NCI-H226 (cell line): ENCODE measurements around the gene TMIGD3.
A peak's percentile ranks its signal among the peaks of the same experiment; 100 is the strongest.

Experiments used
- DNase-seq: peaks from one replicate; pipeline ENCODE4 v3.0.0-alpha.2; 2015

Gene TMIGD3

DNA sequence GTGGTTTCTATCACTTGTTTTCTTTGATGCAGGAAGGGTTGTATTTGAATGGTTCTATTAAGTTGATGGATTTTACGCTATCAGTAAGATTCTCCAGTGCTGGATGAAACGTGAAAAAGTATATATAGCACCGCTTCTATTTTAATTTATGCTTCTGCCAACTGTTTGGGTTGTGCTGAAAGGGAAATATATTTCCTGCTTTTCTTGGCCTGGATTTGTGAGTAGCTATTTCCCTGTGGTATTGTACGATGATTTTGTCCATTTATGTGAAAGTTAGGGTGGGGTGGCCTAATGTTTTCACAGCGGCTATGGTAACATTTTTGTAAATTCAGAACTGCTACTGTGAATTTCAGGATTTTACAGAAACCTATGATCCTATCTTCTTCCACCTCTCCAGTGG is 29.3 kb downstream of the TMIGD3 start:
- DNase-seq = no peak

DNA sequence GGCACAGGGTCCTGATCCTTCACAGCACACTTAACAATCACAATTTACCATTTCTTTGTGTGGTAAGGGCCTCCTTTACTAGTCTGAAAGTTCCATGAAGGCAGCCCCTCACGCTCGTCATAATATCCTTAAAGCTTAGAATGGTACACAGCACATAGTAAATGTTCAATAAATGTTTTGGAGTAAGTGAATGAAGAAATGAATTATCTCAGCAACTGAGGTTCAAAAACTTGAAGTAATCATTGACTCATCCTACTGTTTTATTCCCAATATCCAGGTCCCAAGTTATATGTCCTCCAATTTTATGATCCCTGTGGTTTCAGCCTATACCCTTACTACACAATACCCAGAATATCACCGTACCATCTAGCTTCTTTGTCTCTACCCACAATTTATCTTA is 31.9 kb downstream of the TMIGD3 start:
- no peak for DNase-seq

DNA sequence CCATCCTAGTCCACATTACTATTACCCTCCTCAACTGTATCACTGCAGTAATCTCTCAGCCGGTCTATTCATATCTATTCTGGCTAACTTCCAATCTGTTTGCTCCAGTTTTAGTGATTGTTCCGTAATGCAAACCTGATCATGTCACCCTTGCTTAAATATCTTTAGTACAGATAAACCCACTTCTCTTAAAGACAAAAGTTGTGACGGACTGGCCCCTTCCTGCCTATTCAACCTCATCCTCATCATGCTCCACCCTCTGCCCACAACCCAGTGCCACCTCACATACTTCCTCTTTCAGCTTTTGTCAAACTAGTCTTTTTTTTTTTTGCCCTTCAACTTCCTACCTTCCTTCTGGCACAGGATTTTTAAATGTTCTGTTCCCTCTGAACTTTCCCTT is 32.4 kb downstream of the TMIGD3 start:
- DNase-seq = no peak

DNA sequence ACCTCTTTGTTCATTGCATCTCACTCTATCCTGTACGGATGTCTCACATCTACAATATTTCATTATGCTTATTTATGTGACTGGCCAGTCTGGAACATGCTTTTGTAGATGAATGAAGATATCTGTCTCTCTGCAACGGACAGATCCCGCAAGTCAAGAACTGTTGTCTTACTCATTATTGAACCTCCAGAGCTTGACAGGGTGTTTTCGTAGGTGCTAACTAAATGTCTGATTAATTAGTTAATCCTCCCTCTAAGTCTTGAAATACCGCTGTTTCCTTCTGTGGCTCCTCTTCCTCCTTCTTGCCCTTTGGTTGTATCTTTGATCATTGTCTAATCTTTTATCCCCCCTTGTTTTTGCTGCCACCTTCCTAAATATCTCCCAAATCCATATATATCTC is 32.8 kb downstream of the TMIGD3 start:
- no peak for DNase-seq

DNA sequence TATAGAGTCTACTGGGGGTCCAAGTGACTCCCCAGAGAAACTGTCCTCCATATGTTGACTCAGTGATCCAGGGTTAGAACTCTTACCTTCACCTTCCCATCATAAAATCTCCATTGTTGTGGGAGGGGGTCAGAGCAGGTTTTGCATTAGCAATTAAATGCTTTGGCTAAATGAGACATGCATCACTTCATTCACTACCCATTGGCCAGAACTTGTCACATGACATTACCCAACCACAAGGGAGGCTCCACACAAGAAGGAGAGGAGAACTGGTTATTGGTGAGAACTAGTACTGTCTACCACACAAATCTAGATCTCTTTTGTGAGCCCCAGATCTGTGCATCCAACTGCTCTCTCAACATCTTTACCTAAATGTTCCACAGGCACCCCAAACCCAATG is 33.9 kb downstream of the TMIGD3 start:
- no peak for DNase-seq

DNA sequence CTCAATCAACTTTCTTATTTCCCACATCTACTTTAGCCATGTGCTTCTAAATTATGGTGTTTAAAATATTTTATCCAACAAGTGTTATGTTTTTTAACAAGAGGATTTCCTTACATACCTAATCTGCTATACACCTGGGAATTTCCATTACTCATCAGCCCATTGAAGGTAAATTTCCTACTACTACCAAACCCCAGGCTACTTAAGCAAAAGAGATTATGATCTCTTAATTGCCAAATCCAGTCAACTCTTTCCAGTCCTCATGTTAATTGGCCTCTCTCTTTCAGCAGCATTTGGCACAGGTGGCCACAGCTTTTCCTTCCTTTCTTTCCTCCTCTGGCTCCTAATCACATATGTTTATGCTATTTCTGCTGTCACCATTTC is 34.7 kb downstream of the TMIGD3 start:
- DNase-seq = no peak

DNA sequence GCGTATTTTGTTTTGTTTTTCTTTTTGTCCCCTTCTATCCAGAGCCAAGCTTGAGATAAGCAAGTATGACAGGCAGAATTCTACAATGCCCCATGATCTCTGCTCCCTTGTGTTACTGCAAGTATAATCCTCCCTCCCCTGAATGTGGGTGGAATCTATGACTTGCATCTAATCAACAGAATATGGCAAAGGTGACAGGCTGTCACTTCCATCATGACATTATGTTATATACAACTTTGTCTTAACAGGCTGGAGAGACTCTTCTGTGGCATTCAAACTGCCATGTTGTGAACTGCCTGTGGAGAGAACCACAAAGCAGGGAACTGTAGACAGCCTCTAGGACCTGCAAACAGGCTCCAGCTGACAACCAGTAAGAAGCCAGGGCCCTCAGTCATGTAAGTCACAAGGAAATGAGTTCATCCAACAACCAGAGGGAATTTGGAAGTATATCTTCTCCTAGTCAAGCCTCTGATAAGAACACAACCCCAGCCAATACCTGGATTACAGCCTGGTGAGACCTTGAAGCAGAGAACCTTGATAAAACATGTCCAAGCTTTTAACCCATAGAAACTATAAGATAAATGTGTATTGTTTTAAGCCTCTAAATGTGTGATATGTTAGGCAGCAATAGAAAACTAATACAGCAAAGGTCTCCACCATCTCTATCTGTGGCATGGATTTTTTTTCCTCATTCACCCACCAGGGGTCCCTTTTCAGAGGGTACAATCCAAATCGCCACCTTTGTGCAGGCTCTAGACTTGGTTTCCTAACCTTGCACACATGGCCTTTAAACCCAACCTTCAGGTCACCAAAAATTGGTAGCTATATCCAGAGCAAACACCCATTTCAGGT is 35.3 kb downstream of the TMIGD3 start:
- DNase-seq = peak; percentile 32

DNA sequence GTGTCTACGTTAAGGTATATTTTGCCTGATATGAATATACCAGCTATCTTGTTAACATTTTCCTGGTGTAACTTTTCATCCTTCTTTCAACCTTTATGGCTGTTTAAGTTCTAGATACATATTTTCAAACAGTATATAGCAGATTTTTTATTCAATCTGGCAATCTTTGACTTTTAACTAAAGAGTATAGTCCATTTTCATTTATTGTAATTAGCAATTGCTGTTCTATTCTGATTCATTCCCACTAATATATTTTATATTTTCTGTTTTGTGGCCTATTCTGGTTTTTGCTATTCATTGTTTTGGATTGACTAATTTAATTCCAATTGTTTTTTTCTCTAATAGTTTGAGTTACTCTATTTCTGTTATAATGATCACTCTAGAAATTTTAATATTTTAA is 37.0 kb downstream of the TMIGD3 start:
- no peak for DNase-seq

DNA sequence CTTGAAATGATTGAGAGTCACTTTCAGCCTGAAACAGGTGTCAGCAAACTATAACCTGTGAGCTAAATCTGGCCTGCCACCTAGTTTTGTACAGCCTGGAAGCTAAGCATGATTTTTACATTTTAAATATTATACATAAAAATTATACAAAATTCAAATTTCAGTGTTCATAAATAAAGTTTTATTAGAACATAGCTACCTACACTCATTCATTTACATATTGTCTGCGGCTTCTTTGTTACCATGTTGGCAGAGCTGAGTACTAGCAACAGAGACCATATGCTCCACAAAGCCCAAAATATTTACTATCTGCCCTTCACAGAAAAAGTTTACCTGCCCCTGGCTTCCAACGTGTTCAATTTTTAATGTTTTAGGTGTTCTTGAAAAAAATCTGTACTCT is 37.7 kb downstream of the TMIGD3 start:
- no peak for DNase-seq

DNA sequence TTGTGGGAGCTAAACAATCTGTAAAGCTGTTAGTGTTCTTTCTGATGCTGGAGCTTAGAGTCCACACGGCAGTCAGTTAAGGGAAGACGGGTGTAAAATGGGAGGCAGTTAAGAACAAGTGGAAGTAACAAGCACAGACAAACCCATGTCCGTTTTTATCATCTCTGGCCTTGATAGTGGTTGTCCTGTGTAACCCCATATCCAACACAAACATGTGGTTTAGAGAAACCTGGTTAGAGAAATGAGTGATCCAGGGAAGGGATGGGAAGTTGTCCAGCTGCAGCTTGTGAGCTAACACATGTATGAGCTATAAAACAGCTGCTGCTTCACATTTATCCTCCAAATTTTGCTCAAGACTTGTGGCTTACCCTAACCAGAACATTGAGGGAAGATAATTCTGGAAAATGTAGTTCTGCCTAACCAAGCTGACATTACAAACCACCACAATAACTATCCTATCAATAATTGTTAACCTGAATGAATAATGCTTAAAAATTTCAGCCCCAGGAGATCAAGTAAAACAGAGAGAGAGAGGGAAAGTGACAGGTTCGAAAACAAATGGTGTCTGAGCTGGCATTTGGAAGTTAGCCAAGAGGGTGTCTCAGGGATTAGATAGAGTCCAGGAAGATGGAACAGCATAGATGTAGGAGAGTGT is 40.3 kb downstream of the TMIGD3 start:
- peak; percentile 38 for DNase-seq

DNA sequence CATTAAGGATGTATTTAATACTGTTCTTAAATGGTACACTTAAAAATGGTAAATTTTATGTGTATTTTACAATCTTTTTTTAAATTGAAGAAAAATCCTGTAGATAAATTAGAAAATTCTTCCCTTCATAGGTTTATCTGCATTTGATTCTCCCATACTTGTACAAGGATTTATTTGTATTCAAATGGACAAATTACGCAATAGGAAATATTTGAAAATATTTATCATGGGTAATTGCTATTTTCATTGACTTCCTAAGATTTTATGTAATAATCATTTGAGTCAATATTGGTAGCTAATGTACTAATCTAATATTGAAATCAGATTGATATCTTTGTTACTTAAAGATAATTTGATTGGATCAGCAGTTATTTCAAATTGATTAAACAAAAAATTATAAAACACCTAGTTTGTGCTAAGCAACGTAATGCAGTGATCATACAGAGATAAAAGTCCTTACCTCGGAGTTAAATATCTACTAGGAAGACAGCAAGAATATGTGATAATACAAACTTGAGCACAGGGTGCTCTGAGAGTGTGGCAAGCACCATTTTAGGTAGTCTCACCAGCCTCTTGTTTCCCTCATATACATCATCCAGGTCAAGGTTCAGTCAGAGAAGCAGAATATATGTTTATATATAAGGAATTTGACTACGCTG is 40.9 kb downstream of the TMIGD3 start:
- DNase-seq = no peak

DNA sequence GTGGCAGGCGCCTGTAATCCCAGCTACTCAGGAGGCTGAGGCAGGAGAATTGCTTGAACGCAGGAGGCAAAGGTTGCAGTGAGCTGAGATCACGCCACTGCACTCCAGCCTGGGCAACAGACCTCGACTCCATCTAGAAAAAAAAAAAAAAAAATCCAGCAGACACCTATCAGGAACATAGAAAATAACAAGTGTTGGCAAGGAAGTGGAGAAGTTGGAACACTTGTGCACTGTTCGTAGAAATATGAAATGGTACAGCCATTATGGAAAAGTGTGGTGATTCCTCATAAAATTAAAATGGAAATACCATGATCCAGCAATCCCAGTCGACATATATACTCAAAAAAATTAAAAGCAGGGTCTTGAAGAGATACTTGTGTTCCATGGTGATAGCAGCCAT is 41.7 kb downstream of the TMIGD3 start:
- no peak for DNase-seq

DNA sequence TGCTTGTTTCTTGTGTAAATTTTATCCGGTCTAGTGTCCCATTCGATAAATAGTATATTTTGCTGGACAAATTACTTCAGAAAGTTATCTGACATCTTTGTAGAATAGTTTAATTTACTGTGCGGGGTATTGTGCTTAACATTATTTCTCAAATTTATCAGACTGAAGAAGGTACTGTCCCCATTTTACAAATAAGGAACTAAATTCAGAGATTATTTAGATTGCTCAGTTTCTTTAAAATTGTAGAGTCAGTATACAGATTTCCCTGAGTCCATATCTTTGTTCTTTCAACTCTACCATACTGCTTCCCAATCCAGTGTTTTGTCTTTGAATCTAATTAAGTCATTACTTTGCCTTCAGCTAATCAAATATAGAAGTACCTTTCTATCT is 47.8 kb downstream of the TMIGD3 start:
- no peak for DNase-seq

DNA sequence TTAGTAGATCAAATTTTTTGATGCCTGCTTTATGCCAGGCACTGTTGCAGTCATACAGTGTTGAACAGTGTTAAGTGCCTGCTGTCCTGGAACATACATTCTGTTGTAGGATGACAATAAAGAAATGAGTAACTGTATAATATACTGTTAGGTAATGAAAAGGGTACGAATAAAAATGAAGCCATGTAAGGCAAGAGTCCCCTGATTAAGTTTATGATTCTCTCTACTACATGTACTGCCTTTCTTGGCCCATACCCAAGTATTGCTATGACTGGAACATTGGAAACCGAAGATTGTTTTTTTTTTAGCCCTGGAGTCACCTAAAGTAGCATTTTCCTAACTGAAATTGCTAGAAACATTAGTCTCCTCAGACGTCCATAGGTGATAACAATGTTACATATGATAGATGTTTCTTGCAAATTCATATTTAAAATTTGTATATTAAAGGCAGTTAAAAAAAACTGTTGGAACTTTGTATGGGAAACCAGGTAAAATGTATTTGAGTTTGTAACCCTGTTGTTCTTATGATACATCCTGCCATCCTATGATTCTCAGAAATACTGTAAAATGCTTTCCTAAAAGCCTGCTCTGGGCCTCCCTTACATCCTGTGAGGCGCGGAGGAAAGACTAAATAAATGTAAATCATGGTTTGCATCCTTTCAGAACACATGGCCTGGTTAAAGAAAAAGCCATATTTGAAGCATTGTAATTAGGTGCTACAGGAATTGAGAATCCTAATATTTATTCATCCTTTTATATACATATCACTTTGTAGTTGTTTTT is 48.4 kb downstream of the TMIGD3 start:
- DNase-seq = no peak

DNA sequence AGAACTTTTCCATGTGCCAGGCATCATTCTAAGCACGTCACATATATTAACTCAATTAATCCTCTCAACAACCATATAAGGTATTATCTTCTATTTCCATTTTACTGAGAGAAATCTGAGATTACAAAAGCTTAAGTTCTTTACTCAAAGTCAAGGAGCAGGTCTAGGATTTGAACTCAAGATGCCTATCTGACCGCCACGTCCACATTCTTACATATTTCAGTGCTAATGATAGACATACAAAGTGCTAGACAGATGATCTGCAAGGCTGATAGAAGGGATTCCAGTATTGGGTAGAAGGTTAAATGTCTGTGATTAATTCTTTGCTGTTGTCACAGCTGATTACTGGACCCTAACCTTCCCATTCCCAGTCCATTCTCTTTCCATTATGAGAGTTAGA is 49.7 kb downstream of the TMIGD3 start:
- DNase-seq = no peak

DNA sequence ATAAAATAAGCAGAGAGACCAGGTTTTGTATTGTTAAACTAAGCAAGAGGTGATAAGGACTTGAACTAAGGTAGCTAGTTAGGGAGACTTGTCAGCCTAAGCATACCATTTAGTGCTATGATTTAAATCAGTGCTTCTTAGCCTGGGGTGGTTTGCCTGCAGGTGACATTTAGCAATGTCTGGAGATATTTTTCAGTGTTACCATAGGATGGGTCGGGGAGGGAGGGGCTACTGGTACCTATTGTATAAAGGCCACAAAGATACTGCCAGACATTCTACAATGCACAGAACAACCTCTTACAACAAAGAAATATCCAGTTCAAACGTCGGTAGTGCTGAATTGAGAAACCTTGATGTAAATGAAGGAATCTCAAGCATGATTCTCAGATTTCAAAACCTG is 50.9 kb downstream of the TMIGD3 start:
- DNase-seq = no peak

DNA sequence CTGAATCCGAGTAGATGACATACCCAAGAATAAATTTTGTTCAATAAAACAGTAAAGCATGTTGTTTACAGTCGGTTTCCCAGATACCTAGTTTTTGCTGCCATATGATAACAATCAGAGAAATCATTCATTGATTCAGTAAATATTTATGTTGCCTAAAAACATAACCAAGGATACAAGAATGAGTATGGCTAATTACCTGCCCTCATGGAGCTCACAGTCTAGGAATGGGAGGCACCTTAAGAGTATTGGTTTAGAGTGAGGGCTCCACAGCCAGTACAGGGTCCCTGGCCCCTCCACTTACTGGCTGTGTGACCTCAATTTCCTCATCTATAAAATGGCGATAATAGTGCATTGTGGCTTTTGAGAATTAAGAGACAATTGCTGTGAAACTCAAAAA is 53.2 kb downstream of the TMIGD3 start:
- DNase-seq = no peak

DNA sequence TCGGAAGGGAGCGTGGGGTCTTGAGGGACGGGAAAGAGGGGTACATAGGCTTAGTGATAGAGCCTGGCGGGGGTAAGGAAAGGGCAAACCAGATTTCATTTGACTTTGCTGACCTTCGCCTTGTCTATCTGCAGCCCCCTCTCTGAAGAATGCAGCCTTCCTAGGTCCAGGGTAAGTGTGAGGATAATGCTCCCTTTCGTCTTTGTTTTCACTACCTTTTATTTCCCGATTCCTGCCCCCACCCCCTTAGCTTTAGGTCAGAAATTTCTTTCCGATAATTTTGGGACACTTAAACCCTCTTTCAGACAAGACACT is 53.8 kb downstream of the TMIGD3 start:
- no peak for DNase-seq

DNA sequence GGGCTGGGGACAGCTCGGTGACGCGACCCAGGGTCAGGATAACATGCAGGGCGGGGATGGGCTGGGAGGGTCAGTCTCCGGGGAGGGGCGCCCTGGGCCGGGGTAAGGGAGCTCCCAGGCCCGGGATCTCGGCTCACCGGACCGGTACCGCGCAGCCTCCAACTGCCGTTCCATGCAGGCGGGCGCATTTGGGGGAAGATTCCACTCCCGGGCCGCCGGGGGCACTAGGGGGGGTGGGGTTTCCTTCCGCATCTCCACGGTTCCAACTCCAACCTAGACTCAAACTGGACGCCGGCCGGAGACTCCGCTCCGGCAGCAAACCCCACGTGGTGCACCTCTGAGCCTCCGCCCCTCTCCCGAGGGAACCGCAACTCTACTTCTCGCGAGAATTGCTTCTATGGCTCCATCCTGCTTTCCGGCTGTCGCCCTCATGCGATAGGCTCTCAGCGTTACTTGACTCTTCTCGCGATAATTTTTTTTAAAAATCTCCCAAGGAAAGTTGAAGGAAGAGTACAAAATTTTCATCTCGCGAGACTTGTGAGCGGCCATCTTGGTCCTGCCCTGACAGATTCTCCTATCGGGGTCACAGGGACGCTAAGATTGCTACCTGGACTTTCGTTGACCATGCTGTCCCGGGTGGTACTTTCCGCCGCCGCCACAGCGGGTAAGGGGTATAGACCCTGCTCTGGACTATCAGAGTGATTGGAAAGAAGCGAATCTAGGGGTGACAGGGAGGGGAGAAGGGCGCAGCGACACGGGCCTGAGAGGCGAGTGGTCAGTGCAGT is 54.3 kb downstream of the TMIGD3 start, which contains the start of the genes ATP5PB and WDR77:
TSS of gene ATP5PB (plus strand) at position 547 of the 785 bp plus-strand sequence. CDS start at position 625, 78 bp downstream.
TSS of gene WDR77 (minus strand) at position 339 of the 785 bp plus-strand sequence. CDS start at position 252, 87 bp downstream.
- peak; percentile 98 for DNase-seq

DNA sequence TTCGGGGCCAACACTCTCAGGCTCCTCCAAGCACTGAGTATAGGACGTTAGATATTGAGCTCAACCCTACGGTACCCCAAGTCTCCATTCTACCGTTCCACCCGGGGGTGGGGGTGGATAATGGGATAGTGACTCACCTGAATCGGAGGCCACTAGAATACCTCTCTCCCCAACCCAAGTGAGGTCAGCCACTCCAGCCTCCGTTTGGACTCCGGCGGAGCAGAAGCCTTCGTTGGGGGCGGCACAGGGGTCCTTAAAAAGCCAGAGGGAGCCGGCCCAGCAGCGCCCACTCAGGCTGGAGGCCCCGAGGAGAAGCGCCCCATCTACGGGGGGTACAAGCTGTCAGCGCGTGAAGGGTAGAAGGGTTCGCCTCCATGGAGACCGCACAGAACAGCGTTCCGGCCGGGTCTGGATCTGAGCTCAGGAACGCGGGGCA is 54.9 kb downstream of the TMIGD3 start:
- no peak for DNase-seq

DNA sequence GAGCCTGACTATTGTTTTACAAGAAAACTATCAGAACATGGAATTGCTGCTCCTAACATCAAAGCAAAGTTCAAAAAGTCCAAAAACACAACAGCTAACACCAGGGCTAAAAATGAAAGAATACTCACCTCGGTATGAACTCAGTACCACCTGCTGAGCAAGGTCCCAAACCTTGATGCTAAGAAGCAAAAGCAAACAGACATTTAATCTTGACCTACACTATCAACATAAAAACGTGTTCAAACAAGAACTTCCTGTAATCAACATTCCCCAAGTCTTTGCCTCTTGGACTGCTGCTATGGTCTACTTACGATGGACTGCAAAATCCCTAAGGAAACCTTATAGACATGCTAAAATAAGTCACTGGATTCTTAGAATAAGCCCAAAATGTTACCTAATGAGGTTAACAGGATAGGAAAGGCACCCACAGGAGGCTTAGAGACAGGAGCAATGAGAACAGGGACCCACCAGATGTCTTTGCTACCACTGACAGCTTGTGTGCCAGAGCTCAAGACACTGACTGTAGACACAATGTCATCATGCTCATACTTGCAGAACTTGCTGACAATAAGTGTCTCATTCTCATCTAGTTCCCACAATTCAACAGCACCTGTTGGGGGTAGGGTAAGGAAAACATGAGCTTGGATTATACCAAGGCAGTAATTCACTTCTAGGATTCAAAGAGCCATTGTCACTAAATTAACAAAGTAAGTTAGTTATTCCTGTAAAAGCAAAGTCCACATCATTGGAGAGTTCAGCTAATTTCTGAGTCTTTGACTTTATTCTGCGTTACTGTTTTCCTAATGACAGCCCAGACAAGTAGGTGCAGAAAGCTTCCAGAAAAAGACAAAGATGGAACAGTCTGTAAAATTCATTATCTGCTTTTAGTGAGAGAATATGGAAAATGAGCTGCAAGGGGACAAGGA is 56.2 kb downstream of the TMIGD3 start:
- DNase-seq = no peak
